GM23338 (cell line): Measurements from ENCODE around the gene CRMP1.

ENCODE experiments used
- CREB1 ChIP-seq: fragments of 250-450 bp; sonication (Bioruptor Pico); IDR thresholded peaks from 2 replicates; pipeline ENCODE4 v1.5.0; 2020; ENCODE audit warnings: low read depth, mild to moderate bottlenecking, moderate library complexity
- CTCF ChIP-seq, 2 experiments: fragments of 200-600 bp in 1 of 2; sonication (generic) in 1 of 2; conservative IDR thresholded peaks; 2 replicates each; pipeline versions ENCODE4 v1.5.1 to v1.6.1; 2016 to 2017; ENCODE audit warnings: antibody characterized with exemption in 2 of 2, low read depth in 2 of 2, mild to moderate bottlenecking in 2 of 2, moderate library complexity in 1 of 2
- ETS1 ChIP-seq: IDR thresholded peaks from 2 replicates; pipeline ENCODE4 v1.6.1; 2016; ENCODE audit warnings: antibody characterized with exemption
- EZH2 ChIP-seq: fragments of 200-600 bp; sonication (generic); IDR thresholded peaks from one replicate; pipeline ENCODE4 v1.8.0; 2017; ENCODE audit warnings: antibody characterized with exemption, mild to moderate bottlenecking, low read depth; ENCODE audit not compliant: unreplicated experiment
- EZH2phosphoT487 ChIP-seq: fragments of 200-600 bp; sonication (generic); IDR thresholded peaks from one replicate; pipeline ENCODE4 v1.8.1; 2018; ENCODE audit warnings: antibody characterized with exemption; ENCODE audit not compliant: unreplicated experiment
- JUNB ChIP-seq: IDR thresholded peaks from one replicate; pipeline ENCODE4 v1.6.1; 2016; ENCODE audit warnings: antibody characterized with exemption; ENCODE audit not compliant: unreplicated experiment
- POLR2AphosphoS5 ChIP-seq: IDR thresholded peaks from 2 replicates; pipeline ENCODE4 v1.6.1; 2016; ENCODE audit warnings: antibody characterized with exemption, low read depth
- REST ChIP-seq: IDR thresholded peaks from one replicate; pipeline ENCODE4 v1.6.1; 2018; ENCODE audit warnings: antibody characterized with exemption; ENCODE audit not compliant: unreplicated experiment
- STAT1 ChIP-seq: IDR thresholded peaks from one replicate; pipeline ENCODE4 v1.6.1; 2016; ENCODE audit warnings: antibody characterized with exemption; ENCODE audit not compliant: unreplicated experiment
- ZNF114 ChIP-seq: fragments of 250-450 bp; sonication (Bioruptor Pico); IDR thresholded peaks from 2 replicates; pipeline ENCODE4 v1.5.0; 2020; ENCODE audit warnings: mild to moderate bottlenecking, moderate library complexity
- ZNF331 ChIP-seq: fragments of 250-450 bp; sonication (Bioruptor Pico); IDR thresholded peaks from 2 replicates; pipeline ENCODE4 v1.5.0; 2020; ENCODE audit warnings: low read depth, mild to moderate bottlenecking, moderate library complexity
- ZNF462 ChIP-seq: fragments of 250-450 bp; sonication (Bioruptor Pico); IDR thresholded peaks from 2 replicates; pipeline ENCODE4 v1.5.0; 2020; ENCODE audit warnings: mild to moderate bottlenecking, moderate library complexity

GRCh38 chr4:5917672-5918071 is 24.8 kb upstream of the CRMP1 start:
- TF ChIP-seq CTCF (conservative IDR thresholded peaks at IDR 0.05; ENCODE audit: low read depth in 2 of 2): no peak
- no peak for TF ChIP-seq EZH2
- no peak for TF ChIP-seq ZNF462 (CRISPR knock-in tag)
- TF ChIP-seq ETS1: no peak
- TF ChIP-seq CREB1 (CRISPR knock-in tag): no peak
- TF ChIP-seq JUNB: no peak
- no peak for TF ChIP-seq POLR2AphosphoS5
- TF ChIP-seq EZH2phosphoT487: no peak
- TF ChIP-seq REST: no peak
- TF ChIP-seq ZNF331 (CRISPR knock-in tag): no peak
- no peak for TF ChIP-seq STAT1
- TF ChIP-seq ZNF114: no peak
